Heart left ventricle (tissue), 13 donors: ENCODE results near the gene DRAM2.
A peak's percentile ranks its signal among the peaks of the same experiment; 100 is the strongest.

Experiments used
- POLR2A ChIP-seq, 2 donors: fragments of 450-650 bp; IDR thresholded peaks; one replicate each; pipeline ENCODE4 v1.6.1; 2017; ENCODE audit warnings: antibody characterized with exemption in 2 of 2, mild to moderate bottlenecking in 2 of 2, moderate library complexity in 2 of 2
- TF ChIP-seq, protein P1 (sequence below), 12 donors: fragments of 200-600 bp; sonication (generic) in 4 of 12; IDR thresholded peaks; one replicate each; pipeline versions ENCODE4 v1.5.0 to v1.8.0; 2018 to 2022; ENCODE audit warnings: antibody characterized with exemption in 12 of 12, mild to moderate bottlenecking in 5 of 12
- donor health status: ischemic (EF 13 %, LVEDD 7.1; RV severe dilation, severe dysfunction).
- donor health status: DM: no; HTN: yes; CAD: no.
- donor health status: DM: no; HTN: no; CAD: no.
- donor health status: ischemic (EF 25% LVEDD 6.9; RV normal size, moderate dysfunction).
- donor health status: ischemic (EF 25% LVEDD 5.7; RV mildly dilated, moderate dysfunction).
- donor health status: ischemic (EF 35%, LVEDD 5.7; RV mildly dilated, moderate dysfunction).
- donor health status: nonischemic (EF 11% LVEDD 7.7; RV severe dilation, severe dysfunction).
- donor health status: DM: yes; HTN: yes; CAD: no.
- donor health status: PGD.
- donor health status: ischemic (EF 29% LVEDD 5.4; RV normal size, mild dysfunction).
- donor health status: nonischemic (EF 23%, LVEDD 6.1; RV moderate dilation, normal function).

DNA sequence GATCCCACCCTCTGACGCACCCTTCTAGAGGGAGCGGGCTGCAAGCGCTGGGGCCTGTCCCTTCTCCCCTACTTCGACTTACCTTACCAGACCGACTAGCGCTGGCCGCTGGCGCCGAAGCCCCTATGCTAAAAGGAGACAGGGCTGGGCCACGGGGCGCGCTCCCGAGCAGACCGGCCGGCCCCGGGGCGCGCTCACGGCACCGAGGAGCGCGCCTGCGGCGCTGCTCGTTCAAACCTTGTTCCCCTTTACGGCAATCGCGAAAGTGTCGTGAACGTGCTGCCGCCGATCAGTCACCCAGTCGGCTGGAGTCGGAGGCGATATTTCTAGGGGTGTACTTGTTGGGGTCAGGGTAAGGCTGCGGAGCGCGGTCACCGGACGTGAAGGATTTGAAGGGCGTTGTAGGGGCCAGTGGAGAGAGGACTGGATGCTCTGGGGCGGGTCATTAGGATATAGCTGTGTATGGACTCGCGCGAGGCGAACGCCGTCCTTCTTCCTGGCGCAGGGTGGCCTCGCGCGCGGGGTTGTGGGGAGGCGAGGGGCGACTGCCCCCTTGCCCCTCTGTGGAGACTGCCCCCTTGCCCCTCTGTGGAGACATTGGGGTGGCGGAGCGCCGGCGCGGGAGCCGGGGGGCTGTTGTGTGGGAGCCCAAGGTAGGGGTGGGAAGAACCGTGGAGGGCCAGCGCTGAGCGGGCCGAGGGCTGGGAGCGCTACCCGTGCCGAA is at the start of gene DRAM2, which contains the start of gene CEPT1:
- TF ChIP-seq, protein P1, sequence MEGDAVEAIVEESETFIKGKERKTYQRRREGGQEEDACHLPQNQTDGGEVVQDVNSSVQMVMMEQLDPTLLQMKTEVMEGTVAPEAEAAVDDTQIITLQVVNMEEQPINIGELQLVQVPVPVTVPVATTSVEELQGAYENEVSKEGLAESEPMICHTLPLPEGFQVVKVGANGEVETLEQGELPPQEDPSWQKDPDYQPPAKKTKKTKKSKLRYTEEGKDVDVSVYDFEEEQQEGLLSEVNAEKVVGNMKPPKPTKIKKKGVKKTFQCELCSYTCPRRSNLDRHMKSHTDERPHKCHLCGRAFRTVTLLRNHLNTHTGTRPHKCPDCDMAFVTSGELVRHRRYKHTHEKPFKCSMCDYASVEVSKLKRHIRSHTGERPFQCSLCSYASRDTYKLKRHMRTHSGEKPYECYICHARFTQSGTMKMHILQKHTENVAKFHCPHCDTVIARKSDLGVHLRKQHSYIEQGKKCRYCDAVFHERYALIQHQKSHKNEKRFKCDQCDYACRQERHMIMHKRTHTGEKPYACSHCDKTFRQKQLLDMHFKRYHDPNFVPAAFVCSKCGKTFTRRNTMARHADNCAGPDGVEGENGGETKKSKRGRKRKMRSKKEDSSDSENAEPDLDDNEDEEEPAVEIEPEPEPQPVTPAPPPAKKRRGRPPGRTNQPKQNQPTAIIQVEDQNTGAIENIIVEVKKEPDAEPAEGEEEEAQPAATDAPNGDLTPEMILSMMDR (IDR thresholded peaks at IDR 0.05), result peak in 1 of 12 donors; percentile 11
- no peak for TF ChIP-seq POLR2A (IDR thresholded peaks at IDR 0.05)
